Mesothelial cell of epicardium (in vitro differentiated cells): ENCODE measurements around the gene SOX6. TPM values are rescaled to one million over a fixed set of nuclear protein-coding genes. Genes with fewer than 3 reads are reported as not detected.

ENCODE experiments used
- DNase-seq, 2 experiments: peaks; one replicate each; pipeline ENCODE4 v3.0.0; 2021; ENCODE audit warnings: low spot score in 2 of 2; ENCODE audit not compliant: unreplicated experiment in 2 of 2
- H3K27ac Mint-ChIP-seq: 2 replicates; pipeline ENCODE4 v1.8.0; 2021; ENCODE audit warnings: mixed read lengths
- H3K27me3 Mint-ChIP-seq: 2 replicates; pipeline ENCODE4 v1.8.0; 2021; ENCODE audit warnings: low read depth, mixed read lengths
- H3K36me3 Mint-ChIP-seq: 2 replicates; pipeline ENCODE4 v1.8.0; 2021; ENCODE audit warnings: mixed read lengths
- H3K4me1 Mint-ChIP-seq: 2 replicates; pipeline ENCODE4 v1.8.0; 2021; ENCODE audit warnings: mixed read lengths
- H3K4me3 Mint-ChIP-seq: 2 replicates; pipeline ENCODE4 v1.8.0; 2021; ENCODE audit warnings: mild to moderate bottlenecking, moderate library complexity, mixed read lengths
- H3K9me3 Mint-ChIP-seq: 2 replicates; pipeline ENCODE4 v1.8.0; 2021; ENCODE audit warnings: mixed read lengths
- CTCF ChIP-seq: fragments of 200-600 bp; sonication (generic); IDR thresholded peaks from one replicate; pipeline ENCODE4 v1.5.0; 2021; ENCODE audit warnings: antibody characterized with exemption; ENCODE audit not compliant: unreplicated experiment
- total RNA-seq: library from RNA; stranded (reverse); gene quantifications from 3 replicates; pipeline ENCODE4 v1.2.1, GENCODE V29; 2021

Gene SOX6
- total RNA-seq, 1 donor from 2014 or later, result 46.4 TPM

- H3K27ac Mint-ChIP-seq, result no peak overlapping the region
- no peak overlapping the region for H3K4me3 Mint-ChIP-seq
- no peak for TF ChIP-seq CTCF
- no peaks in the 10 kb centered on the region for H3K36me3 Mint-ChIP-seq
- peaks cover 8% of the 10 kb centered on the region for H3K27me3 Mint-ChIP-seq
- peaks cover 1% of the 10 kb centered on the region for H3K4me1 Mint-ChIP-seq
- no peaks in the 10 kb centered on the region for H3K9me3 Mint-ChIP-seq
- DNase-seq, result no peak
Observed at GRCh38 chr11:16309226-16309625, 47.1 kb downstream of the SOX6 start.

DNA sequence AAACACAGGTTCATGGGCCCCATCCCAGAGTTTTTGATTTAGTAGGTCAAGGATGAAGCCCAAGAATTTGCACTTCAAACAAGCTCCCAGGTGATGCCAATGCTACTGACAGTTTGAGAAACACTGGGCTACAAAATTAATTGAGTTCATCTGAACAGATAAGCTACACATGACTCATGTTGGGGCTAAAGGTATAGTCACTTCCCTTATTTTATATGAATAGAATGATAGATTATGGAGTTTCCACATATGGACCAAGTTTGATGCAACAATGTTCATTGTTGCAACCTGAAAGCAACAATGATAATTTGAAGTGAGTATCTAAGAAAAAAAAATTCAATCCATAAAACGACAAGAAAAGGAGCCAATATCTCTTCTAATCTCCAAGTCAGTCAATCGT, 54.9 kb downstream of the SOX6 start:
- TF ChIP-seq CTCF, result no peak

DNA sequence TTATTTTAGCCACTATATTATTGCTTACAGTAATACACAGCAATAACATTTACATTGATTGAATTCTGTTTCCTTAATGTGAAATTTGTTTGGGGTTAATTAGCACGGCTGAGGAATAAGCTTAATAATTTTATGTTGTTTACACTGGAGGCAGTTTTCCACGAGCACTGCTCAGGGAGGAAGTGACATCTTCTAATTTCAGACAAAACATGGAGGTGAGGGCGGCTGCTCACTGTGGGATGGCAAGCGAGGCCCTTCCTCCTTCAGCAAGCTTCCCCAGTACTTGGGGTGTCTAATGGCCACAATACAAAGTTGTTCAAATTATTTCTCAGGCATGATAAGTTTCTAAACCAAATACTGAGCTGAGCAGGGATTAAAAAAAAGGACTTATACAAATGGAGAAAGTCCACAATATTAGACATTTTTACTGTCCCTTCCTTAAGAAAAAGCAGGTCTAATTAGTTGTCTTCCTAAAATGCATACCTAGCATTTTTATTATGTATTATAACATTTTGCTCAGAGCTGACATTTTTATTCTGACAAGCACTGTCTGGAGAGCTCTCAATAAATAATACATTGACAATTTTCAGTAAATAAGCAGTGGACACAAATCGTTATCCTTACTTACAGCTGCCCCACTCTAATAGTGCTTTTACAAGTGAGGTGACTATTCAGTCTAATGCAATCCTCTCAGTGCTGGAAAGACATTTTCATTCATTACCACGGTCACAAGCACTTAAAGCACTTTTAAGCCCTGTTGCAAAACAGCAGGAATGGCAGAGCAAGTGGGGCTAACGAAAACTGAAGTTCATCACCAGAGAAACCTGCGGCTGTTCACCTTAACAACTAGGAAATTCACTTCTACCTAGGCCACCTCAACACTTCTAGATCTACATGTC, 56.2 kb downstream of the SOX6 start:
- Mint-ChIP-seq H3K27me3 (peaks cover 1% of the 10 kb centered on the region), H3K4me3 (no peak overlapping the region), H3K27ac (no peak overlapping the region), H3K4me1 (peaks cover 23% of the 10 kb centered on the region), H3K36me3 (peaks cover 2% of the 10 kb centered on the region), H3K9me3 (no peaks in the 10 kb centered on the region)
- DNase-seq, result no peak
- TF ChIP-seq CTCF, result no peak

More for the DNA sequence above, 54.9 kb downstream of the SOX6 start:
- no peak for DNase-seq
- Mint-ChIP-seq H3K27ac (no peak overlapping the region), H3K9me3 (no peaks in the 10 kb centered on the region), H3K27me3 (peaks cover 1% of the 10 kb centered on the region), H3K4me1 (peaks cover 15% of the 10 kb centered on the region), H3K36me3 (peaks cover 2% of the 10 kb centered on the region), H3K4me3 (no peak overlapping the region)

- Mint-ChIP-seq H3K27ac (no peak overlapping the region), H3K4me3 (no peak overlapping the region), H3K9me3 (no peaks in the 10 kb centered on the region), H3K27me3 (peaks cover 1% of the 10 kb centered on the region), H3K36me3 (peaks cover 2% of the 10 kb centered on the region), H3K4me1 (peaks cover 23% of the 10 kb centered on the region)
- DNase-seq, result no peak
- no peak for TF ChIP-seq CTCF
Observed at GRCh38 chr11:16299390-16299789, 57.0 kb downstream of the SOX6 start.

DNA sequence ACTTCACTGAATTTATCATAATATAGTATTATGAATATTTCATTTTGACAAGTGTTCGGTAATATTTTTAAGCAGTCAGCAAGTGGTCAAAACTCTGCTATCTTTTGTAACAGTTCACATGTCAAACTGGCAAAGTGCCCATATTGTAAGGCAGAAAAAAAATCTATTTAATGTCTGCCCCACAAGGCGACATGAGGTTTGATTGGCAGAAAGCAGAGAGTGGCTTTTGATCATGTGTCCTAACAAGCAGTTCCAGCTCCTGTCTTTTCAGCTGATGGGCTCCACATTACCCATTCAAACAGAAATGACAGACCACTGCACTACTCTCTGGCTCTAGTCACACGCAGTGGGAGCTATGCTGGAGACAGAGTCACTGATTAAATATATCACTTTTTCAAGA, 59.0 kb downstream of the SOX6 start:
- H3K9me3 Mint-ChIP-seq, result no peaks in the 10 kb centered on the region
- no peaks in the 10 kb centered on the region for H3K36me3 Mint-ChIP-seq
- no peak for DNase-seq
- peaks cover 39% of the 10 kb centered on the region for H3K4me1 Mint-ChIP-seq
- TF ChIP-seq CTCF, result no peak
- H3K27me3 Mint-ChIP-seq, result no peaks in the 10 kb centered on the region
- no peak overlapping the region for H3K27ac Mint-ChIP-seq
- no peak overlapping the region for H3K4me3 Mint-ChIP-seq
